Inflammatory macrophage treated with lipopolysaccharide for 1 hour (primary cell): ENCODE results near the gene BEAN1.

Source experiments
- DNase-seq, 2 donors: peaks; one replicate each; pipeline ENCODE4 v3.0.0-alpha.2; 2020 to 2022

The BEAN1 gene

GRCh38 chr16:66427036-66427860 lies at the start of gene BEAN1:
Gene BEAN1, plus strand, starts transcription at chr16:66427295. Its CDS starts 10,382 bp downstream, at chr16:66437677.
- DNase-seq = no peak

GRCh38 chr16:66377324-66377723 lies 49.8 kb upstream of the BEAN1 start:
- DNase-seq = no peak

- DNase-seq = no peak
Observed at GRCh38 chr16:66378741-66379570, 48.1 kb upstream of the BEAN1 start.

GRCh38 chr16:66379571-66379941 lies 47.5 kb upstream of the BEAN1 start:
- DNase-seq = no peak

GRCh38 chr16:66380421-66380820 lies 46.7 kb upstream of the BEAN1 start:
- DNase-seq = no peak

GRCh38 chr16:66381585-66382170 lies 45.4 kb upstream of the BEAN1 start:
- no peak for DNase-seq

GRCh38 chr16:66382171-66382965 lies 44.7 kb upstream of the BEAN1 start:
- DNase-seq = no peak

- no peak for DNase-seq
Observed at GRCh38 chr16:66382966-66383299, 44.2 kb upstream of the BEAN1 start.

GRCh38 chr16:66383551-66383950 lies 43.5 kb upstream of the BEAN1 start:
- DNase-seq = no peak

GRCh38 chr16:66385415-66385814 lies 41.7 kb upstream of the BEAN1 start:
- no peak for DNase-seq

- no peak for DNase-seq
Observed at GRCh38 chr16:66386629-66387622, 40.2 kb upstream of the BEAN1 start.

GRCh38 chr16:66387817-66388332 lies 39.2 kb upstream of the BEAN1 start:
- no peak for DNase-seq

GRCh38 chr16:66388350-66389139 lies 38.5 kb upstream of the BEAN1 start:
- DNase-seq = no peak

- no peak for DNase-seq
Observed at GRCh38 chr16:66389256-66390176, 37.6 kb upstream of the BEAN1 start.

GRCh38 chr16:66390346-66391108 lies 36.6 kb upstream of the BEAN1 start:
- no peak for DNase-seq

GRCh38 chr16:66391726-66392670 lies 35.1 kb upstream of the BEAN1 start:
- DNase-seq = no peak

- no peak for DNase-seq
Observed at GRCh38 chr16:66395806-66396555, 31.1 kb upstream of the BEAN1 start.
